MCF 10A (cell line): ENCODE data around the gene LSM4. TPM values are rescaled to one million over a fixed set of nuclear protein-coding genes. Genes with fewer than 3 reads are reported as not detected.
A peak's percentile ranks its signal among the peaks of the same experiment; 100 is the strongest.
"Not testable (repeated sequence)": the region's sequence is repeated elsewhere in the genome, so short reads cannot be mapped to it uniquely, and the experiment has no call there.

Experiments used
- BruUV-seq: library from RNA; stranded (reverse); fragments of 400-500 nt; replicated peaks from 2 replicates; lab custom pipeline; 2021; lab: Mats Ljungman, UMichigan
- CTCF ChIA-PET: fragments of 300-600 bp; sonication (Branson Sonifier 250); formaldehyde crosslinking; extraction: SDS; loops from one replicate; lab custom pipeline; 2021; ENCODE audit warnings: antibody characterized with exemption, inconsistent platforms; lab: Yijun Ruan, JAX
- POLR2A ChIA-PET: fragments of 300-600, 350-650 bp; sonication (Branson Sonifier 250); formaldehyde crosslinking; extraction: SDS; loops from one replicate; lab custom pipeline; 2020; ENCODE audit warnings: antibody characterized with exemption, inconsistent platforms; lab: Yijun Ruan, JAX
- DNase-seq: peaks from one replicate; pipeline ENCODE4 v3.0.0-alpha.2; 2018; ENCODE audit not compliant: unreplicated experiment
- H3K27ac Mint-ChIP-seq: one replicate; pipeline ENCODE4 v1.8.0; 2022; ENCODE audit warnings: mild to moderate bottlenecking, low read depth, mixed read lengths; ENCODE audit not compliant: unreplicated experiment
- H3K27me3 Mint-ChIP-seq: one replicate; pipeline ENCODE4 v1.8.0; 2022; ENCODE audit warnings: mixed read lengths; ENCODE audit not compliant: insufficient read depth, unreplicated experiment
- H3K36me3 Mint-ChIP-seq: one replicate; pipeline ENCODE4 v1.8.0; 2022; ENCODE audit warnings: mild to moderate bottlenecking, moderate library complexity, mixed read lengths; ENCODE audit not compliant: insufficient read depth, unreplicated experiment
- H3K4me1 Mint-ChIP-seq: one replicate; pipeline ENCODE4 v1.8.0; 2022; ENCODE audit warnings: mixed read lengths; ENCODE audit not compliant: insufficient read depth, unreplicated experiment
- H3K4me3 Mint-ChIP-seq: one replicate; pipeline ENCODE4 v1.8.0; 2022; ENCODE audit warnings: mild to moderate bottlenecking, moderate library complexity, mixed read lengths; ENCODE audit not compliant: unreplicated experiment
- H3K9me3 Mint-ChIP-seq: one replicate; pipeline ENCODE4 v1.8.0; 2022; ENCODE audit warnings: mixed read lengths; ENCODE audit not compliant: unreplicated experiment
- intact Hi-C: fragments of 100-400 bp; cut with micrococcal nuclease; formaldehyde crosslinking; loops from 2 replicates; pipeline ENCODE4 v1.14.1; 2022
- total RNA-seq: library from RNA; stranded (reverse); gene quantifications from 2 replicates; pipeline ENCODE4 v1.2.3, GENCODE V29; 2022
- TF ChIP-seq, protein P1 (sequence below): fragments of 200-600 bp; IDR thresholded peaks from one replicate; pipeline ENCODE4 v1.8.0; 2022; ENCODE audit warnings: antibody characterized with exemption, mild to moderate bottlenecking; ENCODE audit not compliant: unreplicated experiment

The LSM4 gene
- total RNA-seq, 1 experiment from 2014 or later: 193 TPM

DNA sequence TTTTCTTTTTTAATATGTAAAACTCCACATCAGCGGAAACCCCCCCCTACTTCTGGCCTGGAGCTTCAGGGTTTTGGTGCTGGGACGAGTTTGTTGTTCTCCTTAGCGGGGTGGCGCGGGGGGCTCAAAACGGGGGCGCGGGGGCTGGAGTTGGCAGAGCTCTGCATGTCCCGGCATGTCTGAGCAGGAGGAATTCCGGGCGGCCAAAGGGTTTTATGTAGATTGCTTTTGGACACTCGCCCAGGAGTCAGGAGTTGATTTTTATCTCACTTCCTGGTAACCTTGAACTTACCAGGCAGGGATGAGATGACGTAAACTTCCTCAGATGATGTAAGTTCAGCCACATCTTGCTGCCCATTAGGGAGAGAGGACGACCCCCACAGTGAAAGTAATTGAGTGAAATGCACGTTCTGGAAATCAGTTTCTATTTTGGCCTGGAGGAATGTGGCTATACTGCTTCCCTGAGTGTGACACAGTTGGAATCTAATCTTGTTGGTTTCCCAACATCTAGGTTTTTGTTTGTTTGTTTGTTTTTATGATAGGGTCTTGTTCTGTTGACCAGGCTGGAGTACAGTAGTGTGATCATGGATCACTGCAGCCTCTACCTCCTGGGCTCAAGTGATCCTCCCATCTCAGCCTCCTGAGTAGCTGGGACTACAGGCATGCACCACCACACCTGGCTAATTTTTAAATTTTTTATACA is 42.1 kb upstream of the LSM4 start:
- peaks cover 19% of the 10 kb centered on the region for H3K4me1 Mint-ChIP-seq
- TF ChIP-seq, protein P1, sequence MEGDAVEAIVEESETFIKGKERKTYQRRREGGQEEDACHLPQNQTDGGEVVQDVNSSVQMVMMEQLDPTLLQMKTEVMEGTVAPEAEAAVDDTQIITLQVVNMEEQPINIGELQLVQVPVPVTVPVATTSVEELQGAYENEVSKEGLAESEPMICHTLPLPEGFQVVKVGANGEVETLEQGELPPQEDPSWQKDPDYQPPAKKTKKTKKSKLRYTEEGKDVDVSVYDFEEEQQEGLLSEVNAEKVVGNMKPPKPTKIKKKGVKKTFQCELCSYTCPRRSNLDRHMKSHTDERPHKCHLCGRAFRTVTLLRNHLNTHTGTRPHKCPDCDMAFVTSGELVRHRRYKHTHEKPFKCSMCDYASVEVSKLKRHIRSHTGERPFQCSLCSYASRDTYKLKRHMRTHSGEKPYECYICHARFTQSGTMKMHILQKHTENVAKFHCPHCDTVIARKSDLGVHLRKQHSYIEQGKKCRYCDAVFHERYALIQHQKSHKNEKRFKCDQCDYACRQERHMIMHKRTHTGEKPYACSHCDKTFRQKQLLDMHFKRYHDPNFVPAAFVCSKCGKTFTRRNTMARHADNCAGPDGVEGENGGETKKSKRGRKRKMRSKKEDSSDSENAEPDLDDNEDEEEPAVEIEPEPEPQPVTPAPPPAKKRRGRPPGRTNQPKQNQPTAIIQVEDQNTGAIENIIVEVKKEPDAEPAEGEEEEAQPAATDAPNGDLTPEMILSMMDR: no peak
- ChIA-PET POLR2A (interaction anchor here (0.6 to 4.2 kb wide), 12 partner anchors 9 to 178 kb away, joined by 3 to 44 read pairs (median 4); partner anchors contain the start of genes GDF15, JUND, LSM4 and SSBP4), CTCF (interaction anchor here (0.6 to 2.9 kb wide), 9 partner anchors 15 to 46 kb away, joined by 3 to 20 read pairs (median 4); partner anchors contain the start of gene GDF15)
- intact Hi-C loops: loop anchor here (1.0 kb wide), 1 partner anchor 9 kb away; no protein-coding TSS in a partner anchor
- H3K27me3 Mint-ChIP-seq: no peaks in the 10 kb centered on the region
- TSS peak; percentile 96 for BruUV-seq
- H3K4me3 Mint-ChIP-seq: peak overlapping the region; percentile 25
- H3K27ac Mint-ChIP-seq: peak overlapping the region; percentile 97
- DNase-seq: peak; percentile 97
- H3K9me3 Mint-ChIP-seq: no peaks in the 10 kb centered on the region
- H3K36me3 Mint-ChIP-seq: no peaks in the 10 kb centered on the region

DNA sequence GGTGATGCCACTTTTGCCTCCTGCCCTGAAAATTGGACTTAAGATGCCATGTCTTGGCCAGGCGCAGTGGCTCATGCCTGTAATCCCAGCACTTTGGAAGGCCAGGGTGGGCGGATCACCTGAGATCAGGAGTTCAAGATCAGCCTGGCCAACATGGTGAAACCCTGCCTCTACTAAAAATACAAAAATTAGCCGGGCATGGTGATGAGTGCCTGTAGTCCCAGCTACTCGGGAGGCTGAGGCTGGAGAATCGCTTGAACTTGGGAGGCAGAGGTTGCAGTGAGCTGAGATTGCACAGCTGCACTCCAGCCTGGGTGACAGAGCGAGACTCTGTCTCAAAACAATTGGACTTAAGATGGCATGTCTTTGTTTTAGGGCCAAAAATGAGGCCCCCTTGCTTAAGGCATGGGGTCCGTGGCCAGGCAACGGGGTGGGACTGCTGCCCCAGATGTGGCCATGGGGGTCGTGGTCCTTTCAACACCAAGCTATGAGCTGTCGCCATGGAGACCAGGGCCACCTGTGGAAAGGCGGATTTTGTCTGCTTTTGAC is 41.5 kb upstream of the LSM4 start:
- CTCF ChIA-PET: interaction anchor here (0.6 to 3.8 kb wide), 6 partner anchors 15 to 46 kb away, joined by 3 to 22 read pairs (median 6); no protein-coding TSS in a partner anchor
- POLR2A ChIA-PET: interaction anchor here (0.6 to 4.2 kb wide), 11 partner anchors 10 to 343 kb away, joined by 3 to 44 read pairs (median 3); partner anchors contain the start of genes GDF15, JUND and SSBP4
- H3K9me3 Mint-ChIP-seq, intact Hi-C loops, H3K27me3 Mint-ChIP-seq, DNase-seq, H3K36me3 Mint-ChIP-seq: not testable (repeated sequence)
- peak overlapping the region; percentile 25 for H3K4me3 Mint-ChIP-seq
- H3K27ac Mint-ChIP-seq: peak overlapping the region; percentile 97
- peaks cover 19% of the 10 kb centered on the region for H3K4me1 Mint-ChIP-seq
- BruUV-seq: TSS peak; percentile 98

DNA sequence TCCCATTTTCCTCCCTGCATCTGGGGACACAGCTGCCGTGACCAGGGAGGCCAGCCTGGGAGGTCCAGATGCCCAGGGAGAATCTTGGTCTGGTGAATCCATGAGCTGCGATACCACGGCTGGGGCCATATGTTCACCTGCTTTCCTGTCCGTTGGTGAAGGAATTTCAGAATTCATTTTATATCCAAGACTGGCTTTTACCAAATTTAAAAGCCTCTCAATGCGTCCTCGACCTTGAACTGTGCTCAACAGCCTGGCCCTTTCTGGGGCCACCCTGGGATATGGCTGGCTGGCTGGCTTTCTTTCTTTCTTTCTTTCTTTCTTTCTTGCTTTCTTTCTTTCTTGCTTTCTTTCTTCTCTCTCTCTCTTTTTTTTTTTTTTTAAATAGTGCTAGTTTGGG is 40.9 kb upstream of the LSM4 start:
- POLR2A ChIA-PET: interaction anchor here (0.6 to 4.2 kb wide), 5 partner anchors 13 to 343 kb away, joined by 3 to 44 read pairs (median 4); partner anchors contain the start of genes GDF15 and SSBP4

DNA sequence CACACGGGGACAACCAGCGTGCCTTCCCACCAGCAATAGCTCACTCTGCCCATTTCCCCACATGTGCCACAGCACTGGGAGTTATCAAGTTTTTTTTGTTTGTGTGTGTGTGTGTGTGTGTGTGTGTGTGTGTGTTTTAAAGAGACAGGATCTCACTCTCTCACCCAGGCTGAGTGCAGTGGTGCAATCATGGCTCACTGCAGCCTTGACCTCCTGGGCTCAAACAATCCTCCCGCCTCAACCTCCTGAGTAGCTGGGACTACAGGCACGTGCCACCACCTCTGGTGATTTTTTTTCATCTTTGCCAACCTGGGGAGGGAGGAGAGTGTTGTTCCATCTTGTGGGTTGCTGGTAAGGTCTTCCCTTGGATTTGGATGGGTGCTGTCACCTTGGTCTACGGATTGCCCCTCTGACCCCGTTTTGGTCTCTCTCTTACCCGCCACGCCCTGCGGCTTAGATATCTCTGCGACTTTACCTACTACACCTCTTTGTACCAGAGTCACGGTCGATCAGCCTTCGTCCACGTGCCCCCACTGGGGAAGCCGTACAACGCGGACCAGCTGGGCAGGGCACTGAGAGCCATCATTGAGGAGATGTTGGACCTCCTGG is 40.2 kb upstream of the LSM4 start:
- Mint-ChIP-seq H3K4me1 (peaks cover 19% of the 10 kb centered on the region), H3K9me3 (no peaks in the 10 kb centered on the region), H3K4me3 (no peak overlapping the region), H3K36me3 (peaks cover 6% of the 10 kb centered on the region), H3K27ac (no peak overlapping the region), H3K27me3 (no peaks in the 10 kb centered on the region)
- ChIA-PET CTCF (interaction anchor here (0.6 to 3.8 kb wide), 5 partner anchors 14 to 56 kb away, joined by 3 to 22 read pairs (median 4); partner anchors contain the start of gene SSBP4), POLR2A (interaction anchor here (1.3 to 4.2 kb wide), 3 partner anchors 23 to 56 kb away, joined by 3 to 44 read pairs (median 9); partner anchors contain the start of genes GDF15 and SSBP4)
- intact Hi-C loops: no loop called here
- BruUV-seq: no TSS peak
- TF ChIP-seq, protein P1: no peak
- no peak for DNase-seq

More for the DNA sequence above, 40.9 kb upstream of the LSM4 start:
- intact Hi-C loops: no loop called here
- no peaks in the 10 kb centered on the region for H3K36me3 Mint-ChIP-seq
- H3K27ac Mint-ChIP-seq: peak overlapping the region; percentile 97
- H3K4me3 Mint-ChIP-seq: no peak overlapping the region
- H3K27me3 Mint-ChIP-seq: no peaks in the 10 kb centered on the region
- no peaks in the 10 kb centered on the region for H3K9me3 Mint-ChIP-seq
- TF ChIP-seq, protein P1: no peak
- BruUV-seq: no TSS peak
- DNase-seq: no peak
- H3K4me1 Mint-ChIP-seq: peaks cover 19% of the 10 kb centered on the region
- CTCF ChIA-PET: interaction anchor here (1.3 to 3.8 kb wide), 5 partner anchors 14 to 55 kb away, joined by 3 to 22 read pairs (median 6); partner anchors contain the start of gene SSBP4
